Stimulated activated CD8-positive, alpha-beta memory T cell treated with anti-CD3 and anti-CD28 coated beads, Interleukin-15, amount 100 ng/mL, for 1 hour (primary cell): ENCODE results near the gene ITPK1.
"Not testable (repeated sequence)": the region's sequence is repeated elsewhere in the genome, so short reads cannot be mapped to it uniquely, and the experiment has no call there.

ENCODE experiments used
- DNase-seq: peaks from one replicate; pipeline ENCODE4 v3.0.0-alpha.2; 2020; ENCODE audit warnings: low read depth

ITPK1 gene

GRCh38 chr14:93131257-93131820 is 15.6 kb upstream of the ITPK1 start:
- not testable (repeated sequence) for DNase-seq

- no peak for DNase-seq
Measured at GRCh38 chr14:93128725-93129459, 13.2 kb upstream of the ITPK1 start.

GRCh38 chr14:93126111-93126510 is 10.4 kb upstream of the ITPK1 start:
- DNase-seq = no peak

GRCh38 chr14:93122826-93123225 is 7.1 kb upstream of the ITPK1 start:
- no peak for DNase-seq

- DNase-seq = no peak
Measured at GRCh38 chr14:93121030-93121834, 5.5 kb upstream of the ITPK1 start.

GRCh38 chr14:93120517-93120916 is 4.8 kb upstream of the ITPK1 start:
- DNase-seq = no peak

- DNase-seq = no peak
Measured at GRCh38 chr14:93116676-93117200, 1.0 kb upstream of the ITPK1 start.

- peak; percentile 61 for DNase-seq
Measured at GRCh38 chr14:93115069-93115820, 480 bp downstream of the ITPK1 start.

- no peak for DNase-seq
Measured at GRCh38 chr14:93114713-93115068, 1.0 kb downstream of the ITPK1 start.

GRCh38 chr14:93114068-93114710 is 1.5 kb downstream of the ITPK1 start:
- DNase-seq = no peak

- no peak for DNase-seq
Measured at GRCh38 chr14:93113678-93114067, 2.1 kb downstream of the ITPK1 start.

GRCh38 chr14:93112891-93113677 is 2.6 kb downstream of the ITPK1 start:
- DNase-seq = peak; percentile 69

- not testable (repeated sequence) for DNase-seq
Measured at GRCh38 chr14:93111541-93111940, 4.2 kb downstream of the ITPK1 start.

- DNase-seq = no peak
Measured at GRCh38 chr14:93110856-93111419, 4.8 kb downstream of the ITPK1 start.

- no peak for DNase-seq
Measured at GRCh38 chr14:93109572-93110481, 5.9 kb downstream of the ITPK1 start.

GRCh38 chr14:93108105-93108504 is 7.6 kb downstream of the ITPK1 start:
- no peak for DNase-seq

GRCh38 chr14:93107453-93107852 is 8.3 kb downstream of the ITPK1 start:
- no peak for DNase-seq

GRCh38 chr14:93106541-93107156 is 9.1 kb downstream of the ITPK1 start:
- DNase-seq = no peak

GRCh38 chr14:93105856-93106255 is 9.9 kb downstream of the ITPK1 start:
- not testable (repeated sequence) for DNase-seq
